Muscle layer of colon (tissue), 2 donors: Measurements from ENCODE around the gene CISD3.

ENCODE experiments used
- H3K27ac ChIP-seq: one replicate; pipeline ENCODE4 v1.7.0; 2013; ENCODE audit warnings: low read depth, mild to moderate bottlenecking, low read length, moderate library complexity
- H3K27me3 ChIP-seq, 2 donors: one replicate each; pipeline ENCODE4 v1.7.0; 2013; ENCODE audit warnings: low read length in 2 of 2, mild to moderate bottlenecking in 2 of 2; ENCODE audit not compliant: insufficient read depth in 2 of 2, control insufficient read depth in 1 of 2
- H3K36me3 ChIP-seq: one replicate; pipeline ENCODE4 v1.7.0; 2013; ENCODE audit warnings: mild to moderate bottlenecking, low read length; ENCODE audit not compliant: insufficient read depth
- H3K4me1 ChIP-seq: one replicate; pipeline ENCODE4 v1.7.0; 2013; ENCODE audit warnings: mild to moderate bottlenecking, low read length; ENCODE audit not compliant: insufficient read depth
- H3K4me3 ChIP-seq, 2 donors: one replicate each; pipeline ENCODE4 v1.7.0; 2013; ENCODE audit warnings: low read length in 2 of 2, low read depth in 1 of 2, mild to moderate bottlenecking in 1 of 2, moderate library complexity in 1 of 2
- H3K9ac ChIP-seq: one replicate; pipeline ENCODE4 v1.7.0; 2013; ENCODE audit warnings: low read length
- H3K9me3 ChIP-seq: one replicate; pipeline ENCODE4 v1.7.0; 2013; ENCODE audit warnings: mild to moderate bottlenecking, low read length
- donor health status: abdominal sarcoma.
- donor health status: Adenocarcinoma of cecum.

CISD3 gene, protein sequence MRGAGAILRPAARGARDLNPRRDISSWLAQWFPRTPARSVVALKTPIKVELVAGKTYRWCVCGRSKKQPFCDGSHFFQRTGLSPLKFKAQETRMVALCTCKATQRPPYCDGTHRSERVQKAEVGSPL

GRCh38 chr17:38729886-38730525 lies at the start of gene CISD3:
TSS of gene CISD3 (plus strand) at chr17:38730341. CDS start at chr17:38730359, 18 bp downstream.
- Histone ChIP-seq H3K27me3 (no peaks in the 10 kb centered on the region), H3K36me3 (peaks cover 15% of the 10 kb centered on the region), H3K9ac (peak within 1 kb of the TSS; percentile 77), H3K4me3 (peak within 1 kb of the TSS; percentile 72 to 80), H3K27ac (peak within 1 kb of the TSS; percentile 84), H3K4me1 (peaks cover 41% of the 10 kb centered on the region), H3K9me3 (no peaks in the 10 kb centered on the region)

- H3K4me1 ChIP-seq, result peaks cover 9% of the 10 kb centered on the region
- no peak overlapping the region for H3K9ac ChIP-seq
- no peak overlapping the region for H3K27ac ChIP-seq
- no peak overlapping the region for H3K4me3 ChIP-seq
- H3K36me3 ChIP-seq, result no peaks in the 10 kb centered on the region
- peaks cover 5 to 9% of the 10 kb centered on the region in 2 donors for H3K27me3 ChIP-seq
- no peaks in the 10 kb centered on the region for H3K9me3 ChIP-seq
These were observed 49.0 kb upstream of the CISD3 start for GRCh38 chr17:38681096-38681495.

DNA sequence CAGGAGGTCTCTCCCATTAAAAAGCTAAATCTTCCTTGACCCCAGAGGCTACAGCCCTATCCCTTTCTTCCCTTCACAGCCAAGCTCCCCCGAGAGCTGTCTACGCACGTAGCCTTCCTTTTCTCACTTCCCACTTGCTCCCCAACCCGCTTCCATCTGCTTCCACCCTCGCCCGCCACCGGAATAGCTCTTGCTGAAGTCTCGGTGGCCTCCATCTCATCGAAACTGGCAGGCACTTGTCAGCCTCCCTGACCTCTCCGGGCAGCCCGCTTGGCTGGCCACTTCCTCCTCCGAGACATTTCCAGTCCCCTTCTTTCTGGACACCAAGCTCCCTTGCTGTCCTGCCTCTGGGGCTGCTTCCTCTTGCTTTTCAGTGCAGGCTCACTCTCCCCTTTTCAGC lies 44.6 kb upstream of the CISD3 start:
- no peaks in the 10 kb centered on the region for H3K36me3 ChIP-seq
- no peaks in the 10 kb centered on the region for H3K9me3 ChIP-seq
- H3K4me1 ChIP-seq, result no peaks in the 10 kb centered on the region
- no peak overlapping the region for H3K9ac ChIP-seq
- H3K27me3 ChIP-seq, result no peaks in the 10 kb centered on the region
- no peak overlapping the region for H3K4me3 ChIP-seq
- no peak overlapping the region for H3K27ac ChIP-seq

DNA sequence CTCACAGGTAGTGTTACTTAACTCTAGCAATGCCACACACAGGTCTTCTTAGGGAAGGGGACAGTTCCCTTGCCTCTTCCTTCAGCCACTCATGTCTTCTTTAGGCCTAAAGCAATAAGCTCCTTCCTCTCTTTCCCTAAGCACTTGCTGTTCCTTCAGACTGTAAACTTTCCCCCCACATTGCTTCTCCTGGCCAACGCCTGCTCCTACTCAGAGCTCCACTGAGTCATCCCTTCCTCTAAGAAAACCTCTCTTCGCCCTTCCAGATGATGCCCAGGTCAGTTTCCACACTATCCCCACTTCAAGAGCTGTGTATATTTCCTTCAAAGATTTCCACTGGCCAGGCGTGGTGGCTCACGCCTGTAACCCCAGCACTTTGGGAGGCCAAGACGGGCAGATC lies 42.9 kb upstream of the CISD3 start:
- no peak overlapping the region for H3K9ac ChIP-seq
- H3K4me1 ChIP-seq, result no peaks in the 10 kb centered on the region
- H3K4me3 ChIP-seq, result no peak overlapping the region
- H3K36me3 ChIP-seq, result no peaks in the 10 kb centered on the region
- no peak overlapping the region for H3K27ac ChIP-seq
- no peaks in the 10 kb centered on the region for H3K9me3 ChIP-seq
- no peaks in the 10 kb centered on the region for H3K27me3 ChIP-seq

- H3K4me1 ChIP-seq, result peaks cover 16% of the 10 kb centered on the region
- no peaks in the 10 kb centered on the region for H3K9me3 ChIP-seq
- H3K27me3 ChIP-seq, result no peaks in the 10 kb centered on the region
- no peak overlapping the region for H3K4me3 ChIP-seq
- no peaks in the 10 kb centered on the region for H3K36me3 ChIP-seq
- no peak overlapping the region for H3K9ac ChIP-seq
- no peak overlapping the region for H3K27ac ChIP-seq
These were observed 39.8 kb upstream of the CISD3 start for GRCh38 chr17:38690386-38690785.

GRCh38 chr17:38691154-38691553 lies 39.0 kb upstream of the CISD3 start:
- Histone ChIP-seq H3K27me3 (no peaks in the 10 kb centered on the region), H3K4me1 (peaks cover 16% of the 10 kb centered on the region), H3K27ac (no peak overlapping the region), H3K4me3 (no peak overlapping the region), H3K36me3 (no peaks in the 10 kb centered on the region), H3K9ac (no peak overlapping the region), H3K9me3 (no peaks in the 10 kb centered on the region)

DNA sequence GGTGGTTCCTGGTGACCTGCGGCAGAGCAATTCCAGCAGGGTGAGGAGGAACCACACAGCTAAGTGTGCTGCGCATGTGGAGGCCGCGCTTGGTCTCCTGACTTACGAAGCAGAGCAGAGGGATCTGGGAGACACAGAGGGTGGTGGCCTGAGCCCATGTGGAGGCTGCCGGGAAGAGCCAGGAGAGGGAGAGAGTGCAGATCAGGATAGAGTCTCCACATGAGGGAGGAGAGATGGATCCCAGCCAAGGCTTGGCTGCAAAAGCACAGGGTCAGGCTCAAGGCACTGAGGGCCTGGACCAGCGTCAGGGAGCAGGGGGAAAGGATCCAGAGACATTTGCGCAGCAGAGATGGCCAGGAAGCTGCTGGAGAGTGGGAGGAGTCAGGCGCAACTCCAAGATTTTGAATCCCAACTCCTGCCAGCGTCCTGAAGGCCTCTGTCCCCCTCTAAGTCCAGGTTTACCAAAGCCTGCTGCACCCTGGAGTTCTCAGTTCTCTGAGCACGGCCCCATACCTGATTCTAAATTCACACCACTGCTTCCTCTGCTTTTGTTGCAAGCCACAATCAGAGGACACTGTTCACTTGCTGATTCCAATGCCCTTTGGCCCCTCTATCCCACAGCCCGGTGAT lies 36.3 kb upstream of the CISD3 start:
- H3K9me3 ChIP-seq, result no peaks in the 10 kb centered on the region
- no peaks in the 10 kb centered on the region for H3K27me3 ChIP-seq
- peaks cover 16% of the 10 kb centered on the region for H3K4me1 ChIP-seq
- peak overlapping the region; percentile 92 for H3K27ac ChIP-seq
- H3K36me3 ChIP-seq, result no peaks in the 10 kb centered on the region
- peak overlapping the region in 1 of 2 donors; percentile 29 for H3K4me3 ChIP-seq
- H3K9ac ChIP-seq, result peak overlapping the region; percentile 50

- peaks cover 27% of the 10 kb centered on the region for H3K4me1 ChIP-seq
- H3K36me3 ChIP-seq, result no peaks in the 10 kb centered on the region
- no peak overlapping the region for H3K4me3 ChIP-seq
- H3K9me3 ChIP-seq, result no peaks in the 10 kb centered on the region
- no peak overlapping the region for H3K27ac ChIP-seq
- no peaks in the 10 kb centered on the region for H3K27me3 ChIP-seq
- no peak overlapping the region for H3K9ac ChIP-seq
These were observed 32.9 kb upstream of the CISD3 start for GRCh38 chr17:38697061-38697820.

- no peak overlapping the region for H3K9ac ChIP-seq
- H3K9me3 ChIP-seq, result no peaks in the 10 kb centered on the region
- no peak overlapping the region for H3K27ac ChIP-seq
- H3K27me3 ChIP-seq, result no peaks in the 10 kb centered on the region
- peaks cover 24% of the 10 kb centered on the region for H3K4me1 ChIP-seq
- H3K36me3 ChIP-seq, result no peaks in the 10 kb centered on the region
- no peak overlapping the region for H3K4me3 ChIP-seq
These were observed 31.4 kb upstream of the CISD3 start for GRCh38 chr17:38698760-38699159.

GRCh38 chr17:38701504-38702165 lies 28.5 kb upstream of the CISD3 start:
- H3K27me3 ChIP-seq, result no peaks in the 10 kb centered on the region
- H3K4me1 ChIP-seq, result peaks cover 28% of the 10 kb centered on the region
- no peaks in the 10 kb centered on the region for H3K36me3 ChIP-seq
- H3K27ac ChIP-seq, result peak overlapping the region; percentile 97
- H3K9ac ChIP-seq, result peak overlapping the region; percentile 77
- no peaks in the 10 kb centered on the region for H3K9me3 ChIP-seq
- peak overlapping the region; percentile 66 to 88 for H3K4me3 ChIP-seq
